ENCODE results near the gene PRKCA. TPM values are rescaled to one million over a fixed set of nuclear protein-coding genes. Genes with fewer than 3 reads are reported as not detected.

Gene PRKCA
- total and polyA plus RNA-seq, 10 of the 15 experiments (the other 5 are each of a cell fraction or from before 2014, with no cell fraction given): 0.11 to 14.6 (median 0.72) TPM

- DNase-seq (ENCODE audit: low read depth, low spot score): no peak
- no peak for FAIRE-seq
- TF ChIP-seq RFX5 (IDR thresholded peaks at IDR 0.05; ENCODE audit: low read depth, low read length) (no peak), CBFB (IDR thresholded peaks at IDR 0.05; ENCODE audit: low read depth) (no peak), EED (IDR thresholded peaks at IDR 0.05; ENCODE audit: low read depth) (no peak), CHD2 (IDR thresholded peaks at IDR 0.05; ENCODE audit: borderline replicate concordance, low read depth, low read length) (no peak), PAX8 (IDR thresholded peaks at IDR 0.05) (no peak), SMAD1 (IDR thresholded peaks at IDR 0.05; ENCODE audit: low read depth, partially characterized antibody) (no peak), POU2F2 (IDR thresholded peaks at IDR 0.05; ENCODE audit: borderline replicate concordance, low read depth, low read length) (no peak), NFYA (IDR thresholded peaks at IDR 0.05; ENCODE audit: borderline replicate concordance, low read depth, low read length) (no peak), CREM (IDR thresholded peaks at IDR 0.05; ENCODE audit: low read depth) (no peak), SREBF1 (IDR thresholded peaks at IDR 0.05; ENCODE audit: low read length) (no peak), SRF (IDR thresholded peaks at IDR 0.05; ENCODE audit: low read depth in 2 of 2, low read length in 2 of 2) (no peak), ETV6 (conservative IDR thresholded peaks at IDR 0.05 in 1 of 2, IDR thresholded peaks at IDR 0.05 in 1 of 2; ENCODE audit: borderline replicate concordance in 1 of 2, low read depth in 1 of 2) (no peak), BCLAF1 (IDR thresholded peaks at IDR 0.05) (no peak), KAT2A (conservative IDR thresholded peaks at IDR 0.05; ENCODE audit: control insufficient read depth, low read depth, low read length) (no peak), DPF2 (IDR thresholded peaks at IDR 0.05) (no peak), CBX3 (IDR thresholded peaks at IDR 0.05; ENCODE audit: borderline replicate concordance, low read depth) (no peak), BMI1 (IDR thresholded peaks at IDR 0.05; ENCODE audit: borderline replicate concordance) (no peak), ATF2 (IDR thresholded peaks at IDR 0.05; ENCODE audit: low read length) (no peak), MXI1 (IDR thresholded peaks at IDR 0.05; ENCODE audit: low read depth, low read length) (no peak), YY1 (IDR thresholded peaks at IDR 0.05; ENCODE audit: low read depth, low read length) (no peak)
- WGBS (ENCODE audit: insufficient coverage, insufficient replicate concordance, low lambda C conversion rate, missing lambda C conversion rate): 78% methylated on average over 4 of the region's 4 CpGs
- Histone ChIP-seq H3K4me1 (ENCODE audit: control insufficient read depth, insufficient read depth, low read length) (no peaks in the 10 kb centered on the region), H3K27ac (ENCODE audit: control insufficient read depth, insufficient read depth) (no peak overlapping the region), H4K20me1 (ENCODE audit: control insufficient read depth, insufficient read depth) (no peaks in the 10 kb centered on the region), H3K27me3 (replicated peaks in 1 of 2; ENCODE audit: control insufficient read depth in 2 of 2, insufficient read depth in 2 of 2, low read length in 1 of 2) (no peaks in the 10 kb centered on the region), H3K79me2 (ENCODE audit: control insufficient read depth, insufficient read depth, low read length) (no peaks in the 10 kb centered on the region), H3K36me3 (ENCODE audit: control insufficient read depth in 2 of 2, insufficient read depth in 2 of 2, low read length in 1 of 2) (no peaks in the 10 kb centered on the region), H3K4me2 (ENCODE audit: control insufficient read depth, insufficient read depth) (no peak overlapping the region), H2AFZ (ENCODE audit: control insufficient read depth, low read depth, low read length) (no peak overlapping the region), H3K9ac (ENCODE audit: control insufficient read depth, insufficient read depth, low read length) (no peak overlapping the region), H3K4me3 (no peak overlapping the region), H3K9me3 (replicated peaks; ENCODE audit: control insufficient read depth, insufficient read depth, low read length) (no peaks in the 10 kb centered on the region)
- POLR2A ChIA-PET: no interaction called here
- intact Hi-C loops (cut with micrococcal nuclease; ENCODE audit: unreplicated experiment) (no loop called here), in situ Hi-C loops (cut with MboI) (no loop called here)
- SMC1A ChIA-PET (ENCODE audit: uncharacterized antibody, unreplicated experiment): interaction anchor here (1.3 kb wide), 1 partner anchor 18 kb away, joined by 4 read pairs; no protein-coding TSS in a partner anchor
- ATAC-seq: no peak
- no TSS peak for BruUV-seq (replicated peaks)
- RAD21 ChIA-PET (ENCODE audit: unreplicated experiment): no interaction called here
- CTCF ChIA-PET: no interaction called here
Measured at GRCh38 chr17:66344473-66344872, 42.1 kb downstream of the PRKCA start.

All from GM12878 (cell line).